Measurements from ENCODE around the gene G2E3.
"Not testable (repeated sequence)": the region's sequence is repeated elsewhere in the genome, so short reads cannot be mapped to it uniquely, and the experiment has no call there.

G2E3 gene

GRCh38 chr14:30572771-30573170 lies 13.8 kb downstream of the G2E3 start:
- TF ChIP-seq, protein P1, sequence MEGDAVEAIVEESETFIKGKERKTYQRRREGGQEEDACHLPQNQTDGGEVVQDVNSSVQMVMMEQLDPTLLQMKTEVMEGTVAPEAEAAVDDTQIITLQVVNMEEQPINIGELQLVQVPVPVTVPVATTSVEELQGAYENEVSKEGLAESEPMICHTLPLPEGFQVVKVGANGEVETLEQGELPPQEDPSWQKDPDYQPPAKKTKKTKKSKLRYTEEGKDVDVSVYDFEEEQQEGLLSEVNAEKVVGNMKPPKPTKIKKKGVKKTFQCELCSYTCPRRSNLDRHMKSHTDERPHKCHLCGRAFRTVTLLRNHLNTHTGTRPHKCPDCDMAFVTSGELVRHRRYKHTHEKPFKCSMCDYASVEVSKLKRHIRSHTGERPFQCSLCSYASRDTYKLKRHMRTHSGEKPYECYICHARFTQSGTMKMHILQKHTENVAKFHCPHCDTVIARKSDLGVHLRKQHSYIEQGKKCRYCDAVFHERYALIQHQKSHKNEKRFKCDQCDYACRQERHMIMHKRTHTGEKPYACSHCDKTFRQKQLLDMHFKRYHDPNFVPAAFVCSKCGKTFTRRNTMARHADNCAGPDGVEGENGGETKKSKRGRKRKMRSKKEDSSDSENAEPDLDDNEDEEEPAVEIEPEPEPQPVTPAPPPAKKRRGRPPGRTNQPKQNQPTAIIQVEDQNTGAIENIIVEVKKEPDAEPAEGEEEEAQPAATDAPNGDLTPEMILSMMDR (IDR thresholded peaks at IDR 0.05; ENCODE audit: insufficient read depth, low read length, poor library complexity, severe bottlenecking): no peak
- Histone ChIP-seq H3K4me3 (replicated peaks; ENCODE audit: low read depth, low read length) (no peak overlapping the region), H3K27me3 (replicated peaks; ENCODE audit: control insufficient read depth, insufficient read depth, low read length) (no peaks in the 10 kb centered on the region), H3K36me3 (ENCODE audit: control insufficient read depth, insufficient read depth, low read length) (no peaks in the 10 kb centered on the region)
- no peak for DNase-seq (ENCODE audit: extremely low read depth, insufficient read length)

DNA sequence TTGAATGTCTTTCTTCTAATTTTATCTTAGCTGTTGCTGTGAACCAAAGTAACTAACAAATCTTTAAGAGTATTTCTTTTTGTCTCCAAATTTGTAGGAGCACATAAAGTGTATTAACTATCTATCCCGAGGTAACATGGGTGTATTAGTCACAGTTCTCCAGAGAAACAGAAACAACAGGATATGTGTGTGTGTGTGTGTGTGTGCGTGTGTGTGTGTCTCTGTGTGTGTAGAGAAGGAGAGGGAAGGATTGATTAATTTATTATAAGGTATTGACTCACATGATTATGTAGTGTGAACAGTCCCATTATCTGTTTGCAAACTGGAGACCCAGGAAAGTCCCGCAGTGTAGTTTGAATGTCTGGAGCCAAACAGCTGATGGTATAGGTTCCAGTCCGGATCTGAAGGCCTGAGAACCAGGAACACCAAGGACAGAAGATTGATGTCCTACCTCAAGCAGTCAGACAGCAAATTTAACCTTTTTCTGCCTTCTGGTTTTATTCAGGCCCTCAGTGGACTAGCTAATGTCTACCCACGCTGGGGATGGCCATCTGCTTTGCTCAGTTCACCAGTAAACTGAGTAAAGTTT lies 14.4 kb downstream of the G2E3 start:
- TF ChIP-seq, protein P1 (IDR thresholded peaks at IDR 0.05; ENCODE audit: insufficient read depth, low read length, poor library complexity, severe bottlenecking): no peak
- Histone ChIP-seq H3K4me3 (replicated peaks; ENCODE audit: low read depth, low read length) (no peak overlapping the region), H3K36me3 (ENCODE audit: control insufficient read depth, insufficient read depth, low read length) (no peaks in the 10 kb centered on the region), H3K27me3 (replicated peaks; ENCODE audit: control insufficient read depth, insufficient read depth, low read length) (no peaks in the 10 kb centered on the region)
- no peak for DNase-seq (ENCODE audit: extremely low read depth, insufficient read length)

- no peak for DNase-seq (ENCODE audit: extremely low read depth, insufficient read length)
- Histone ChIP-seq H3K27me3 (replicated peaks; ENCODE audit: control insufficient read depth, insufficient read depth, low read length) (no peaks in the 10 kb centered on the region), H3K36me3 (ENCODE audit: control insufficient read depth, insufficient read depth, low read length) (no peaks in the 10 kb centered on the region), H3K4me3 (replicated peaks; ENCODE audit: low read depth, low read length) (no peak overlapping the region)
- TF ChIP-seq, protein P1 (IDR thresholded peaks at IDR 0.05; ENCODE audit: insufficient read depth, low read length, poor library complexity, severe bottlenecking): no peak
These were observed 15.0 kb downstream of the G2E3 start for GRCh38 chr14:30573966-30574365.

DNA sequence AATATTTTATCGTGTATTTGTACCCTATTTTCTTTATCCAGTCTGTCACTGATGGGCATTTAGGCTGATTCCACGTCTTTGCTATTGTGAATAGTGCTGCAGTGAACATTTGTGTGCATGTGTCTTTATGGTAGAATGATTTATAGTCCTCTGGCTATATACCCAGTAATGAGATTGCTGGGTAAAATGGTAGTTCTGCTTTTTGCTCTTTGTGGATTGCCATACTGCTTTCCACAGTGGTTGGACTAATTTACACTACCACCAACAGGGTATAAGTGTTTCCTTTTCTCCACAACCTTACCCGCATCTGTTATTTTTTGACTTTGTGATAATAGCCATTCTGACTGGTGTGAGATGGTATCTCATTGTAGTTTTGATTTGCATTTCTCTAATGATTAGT lies 15.8 kb downstream of the G2E3 start:
- H3K27me3 ChIP-seq (replicated peaks; ENCODE audit: control insufficient read depth, insufficient read depth, low read length); DNase-seq (ENCODE audit: extremely low read depth, insufficient read length); H3K4me3 ChIP-seq (replicated peaks; ENCODE audit: low read depth, low read length); H3K36me3 ChIP-seq (ENCODE audit: control insufficient read depth, insufficient read depth, low read length): not testable (repeated sequence)

DNA sequence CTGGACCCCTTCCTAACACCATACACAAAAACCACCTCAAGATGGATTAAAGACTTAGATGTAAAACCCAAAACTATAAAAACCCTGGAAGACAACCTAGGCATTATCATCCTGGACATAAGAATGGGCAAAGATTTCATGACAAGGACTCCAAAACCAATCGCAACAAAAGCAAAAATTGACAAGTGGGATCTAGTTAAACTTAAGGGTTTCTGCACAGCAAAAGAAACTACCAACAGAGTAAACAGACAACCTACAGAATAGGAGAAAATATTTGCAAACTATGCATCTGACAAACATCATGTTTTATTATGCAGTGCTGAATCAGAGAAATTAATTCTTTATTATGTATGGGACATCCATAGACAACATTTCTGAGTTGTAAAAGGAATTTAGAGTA lies 17.4 kb downstream of the G2E3 start:
- not testable (repeated sequence) for DNase-seq (ENCODE audit: extremely low read depth, insufficient read length); H3K27me3 ChIP-seq (replicated peaks; ENCODE audit: control insufficient read depth, insufficient read depth, low read length); H3K36me3 ChIP-seq (ENCODE audit: control insufficient read depth, insufficient read depth, low read length); H3K4me3 ChIP-seq (replicated peaks; ENCODE audit: low read depth, low read length)

GRCh38 chr14:30580616-30581282 lies 21.8 kb downstream of the G2E3 start:
- Histone ChIP-seq H3K4me3 (replicated peaks; ENCODE audit: low read depth, low read length) (no peak overlapping the region), H3K27me3 (replicated peaks; ENCODE audit: control insufficient read depth, insufficient read depth, low read length) (no peaks in the 10 kb centered on the region), H3K36me3 (ENCODE audit: control insufficient read depth, insufficient read depth, low read length) (peaks cover 4% of the 10 kb centered on the region; the same call in 1 of the 2 replicates)
- no peak for DNase-seq (ENCODE audit: extremely low read depth, insufficient read length)
- TF ChIP-seq, protein P1 (IDR thresholded peaks at IDR 0.05; ENCODE audit: insufficient read depth, low read length, poor library complexity, severe bottlenecking): no peak

GRCh38 chr14:30581283-30581625 lies 22.3 kb downstream of the G2E3 start:
- no peak overlapping the region for H3K4me3 ChIP-seq (replicated peaks; ENCODE audit: low read depth, low read length)
- no peaks in the 10 kb centered on the region for H3K27me3 ChIP-seq (replicated peaks; ENCODE audit: control insufficient read depth, insufficient read depth, low read length)
- DNase-seq (ENCODE audit: extremely low read depth, insufficient read length): no peak
- TF ChIP-seq, protein P1 (IDR thresholded peaks at IDR 0.05; ENCODE audit: insufficient read depth, low read length, poor library complexity, severe bottlenecking): no peak
- peaks cover 4% of the 10 kb centered on the region; the same call in 1 of the 2 replicates for H3K36me3 ChIP-seq (ENCODE audit: control insufficient read depth, insufficient read depth, low read length)

Data from GM06990 (cell line).